Activated T-cell treated with anti-CD3 and anti-CD28 coated beads, Interleukin-2, amount 50 U/mL, for 1 hour (primary cell): ENCODE results near the gene RUVBL2.

Experiments
- DNase-seq: peaks from one replicate; pipeline ENCODE4 v3.0.0-alpha.2; 2020

Gene RUVBL2

GRCh38 chr19:48993175-48994034 lies at the start of gene RUVBL2, which contains the start of gene GYS1:
TSS of gene RUVBL2 (plus strand) at chr19:48993887. CDS start at chr19:48993912, 25 bp downstream.
TSS of gene GYS1 (minus strand) at chr19:48993309. CDS start at chr19:48993112, 197 bp downstream.
- DNase-seq, result peak; percentile 98

GRCh38 chr19:48945415-48945814 lies 48.3 kb upstream of the RUVBL2 start:
- no peak for DNase-seq

- no peak for DNase-seq
Observed at GRCh38 chr19:48945817-48946216, 47.9 kb upstream of the RUVBL2 start.

GRCh38 chr19:48946463-48947257 lies 47.0 kb upstream of the RUVBL2 start:
- no peak for DNase-seq

- DNase-seq, result no peak
Observed at GRCh38 chr19:48947258-48947542, 46.5 kb upstream of the RUVBL2 start.

- no peak for DNase-seq
Observed at GRCh38 chr19:48950159-48950558, 43.5 kb upstream of the RUVBL2 start.

- no peak for DNase-seq
Observed at GRCh38 chr19:48950830-48951519, 42.7 kb upstream of the RUVBL2 start.

GRCh38 chr19:48953141-48953540 lies 40.5 kb upstream of the RUVBL2 start:
- no peak for DNase-seq

GRCh38 chr19:48953990-48954594 lies 39.6 kb upstream of the RUVBL2 start:
- no peak for DNase-seq

GRCh38 chr19:48954595-48955307 lies 38.9 kb upstream of the RUVBL2 start, which contains the start of gene BAX:
TSS of gene BAX (plus strand) at chr19:48954875. CDS start at chr19:48954929, 54 bp downstream.
- DNase-seq, result peak; percentile 86

- DNase-seq, result no peak
Observed at GRCh38 chr19:48955308-48955958, 38.3 kb upstream of the RUVBL2 start.

GRCh38 chr19:48958006-48958405 lies 35.7 kb upstream of the RUVBL2 start:
- no peak for DNase-seq

- no peak for DNase-seq
Observed at GRCh38 chr19:48959341-48960239, 34.1 kb upstream of the RUVBL2 start.

- no peak for DNase-seq
Observed at GRCh38 chr19:48961051-48961649, 32.5 kb upstream of the RUVBL2 start.

- no peak for DNase-seq
Observed at GRCh38 chr19:48961673-48962028, 32.0 kb upstream of the RUVBL2 start.

- no peak for DNase-seq
Observed at GRCh38 chr19:48962029-48962848, 31.4 kb upstream of the RUVBL2 start.

- DNase-seq, result no peak
Observed at GRCh38 chr19:48962849-48963165, 30.9 kb upstream of the RUVBL2 start.

GRCh38 chr19:48963371-48964204 lies 30.1 kb upstream of the RUVBL2 start:
- peak; percentile 55 for DNase-seq
